ENCODE data around the gene MEI4.
"Not testable (repeated sequence)": the region's sequence is repeated elsewhere in the genome, so short reads cannot be mapped to it uniquely, and the experiment has no call there.

MEI4 gene

DNA sequence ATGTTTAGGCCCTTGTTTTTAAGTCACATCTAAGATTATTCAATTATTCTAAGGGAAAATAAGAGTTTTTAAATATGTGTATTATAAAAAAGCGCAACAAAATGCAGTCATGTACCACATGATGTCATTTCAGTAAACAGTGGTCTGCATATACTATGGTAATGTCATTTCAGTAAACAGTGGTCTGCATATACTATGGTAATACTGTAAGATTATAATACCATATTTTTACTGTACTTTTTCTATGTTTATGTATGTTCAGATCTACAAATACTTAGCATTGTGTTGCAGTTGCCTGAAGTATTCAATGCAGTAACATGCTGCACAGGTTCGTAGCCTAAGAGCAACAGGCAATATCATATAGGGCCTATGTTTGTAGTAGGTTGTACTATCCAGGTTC lies 21.4 kb downstream of the MEI4 start:
- DNase-seq (ENCODE audit: low spot score): no peak
- TF ChIP-seq, protein P1, sequence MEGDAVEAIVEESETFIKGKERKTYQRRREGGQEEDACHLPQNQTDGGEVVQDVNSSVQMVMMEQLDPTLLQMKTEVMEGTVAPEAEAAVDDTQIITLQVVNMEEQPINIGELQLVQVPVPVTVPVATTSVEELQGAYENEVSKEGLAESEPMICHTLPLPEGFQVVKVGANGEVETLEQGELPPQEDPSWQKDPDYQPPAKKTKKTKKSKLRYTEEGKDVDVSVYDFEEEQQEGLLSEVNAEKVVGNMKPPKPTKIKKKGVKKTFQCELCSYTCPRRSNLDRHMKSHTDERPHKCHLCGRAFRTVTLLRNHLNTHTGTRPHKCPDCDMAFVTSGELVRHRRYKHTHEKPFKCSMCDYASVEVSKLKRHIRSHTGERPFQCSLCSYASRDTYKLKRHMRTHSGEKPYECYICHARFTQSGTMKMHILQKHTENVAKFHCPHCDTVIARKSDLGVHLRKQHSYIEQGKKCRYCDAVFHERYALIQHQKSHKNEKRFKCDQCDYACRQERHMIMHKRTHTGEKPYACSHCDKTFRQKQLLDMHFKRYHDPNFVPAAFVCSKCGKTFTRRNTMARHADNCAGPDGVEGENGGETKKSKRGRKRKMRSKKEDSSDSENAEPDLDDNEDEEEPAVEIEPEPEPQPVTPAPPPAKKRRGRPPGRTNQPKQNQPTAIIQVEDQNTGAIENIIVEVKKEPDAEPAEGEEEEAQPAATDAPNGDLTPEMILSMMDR (IDR thresholded peaks at IDR 0.05; ENCODE audit: extremely low read depth, insufficient read depth, missing control alignments): no peak
- in situ Hi-C loops (cut with MboI; ENCODE audit: low pct_unique_long_range_greater_than_20kb, low sequenced_read_pairs, unreplicated experiment): no loop called here

DNA sequence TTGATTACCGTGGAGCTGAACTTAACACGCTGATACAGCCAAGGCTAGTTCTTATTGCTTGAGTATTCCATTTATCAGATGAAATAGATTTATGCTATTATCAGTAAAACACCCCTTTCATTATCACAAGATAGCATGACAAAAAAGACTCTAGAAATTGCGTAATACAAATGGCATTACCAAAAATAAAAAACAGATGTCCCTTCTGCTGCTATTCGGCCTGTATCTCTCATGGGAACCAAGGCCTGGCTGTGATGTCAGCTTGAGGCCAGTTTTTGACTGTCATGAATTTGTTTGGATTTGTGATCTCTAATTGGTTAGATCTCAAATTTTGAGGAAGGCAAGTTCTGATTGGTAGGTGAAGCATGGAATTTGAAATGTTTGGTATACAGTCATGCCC lies 25.2 kb downstream of the MEI4 start:
- in situ Hi-C loops (cut with MboI; ENCODE audit: low pct_unique_long_range_greater_than_20kb, low sequenced_read_pairs, unreplicated experiment): no loop called here

DNA sequence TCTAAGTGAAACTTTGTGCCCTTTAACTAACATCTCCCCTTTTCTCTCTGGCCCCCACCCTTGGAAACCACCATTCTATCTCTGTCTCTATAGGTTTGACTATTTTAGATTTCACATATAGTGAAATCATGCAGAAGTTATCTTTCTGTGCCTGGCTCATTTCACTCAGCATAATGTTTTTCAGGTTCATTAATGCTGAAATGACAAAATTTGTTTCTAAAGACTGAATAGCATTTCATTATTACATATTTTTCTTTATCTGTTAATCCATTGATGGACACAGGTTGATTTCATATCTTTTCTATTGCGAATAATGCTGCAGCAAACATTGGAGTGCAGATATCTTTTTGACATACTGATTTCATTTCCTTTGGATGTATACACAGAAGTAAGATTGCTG lies 30.7 kb downstream of the MEI4 start:
- in situ Hi-C loops (cut with MboI; ENCODE audit: low pct_unique_long_range_greater_than_20kb, low sequenced_read_pairs, unreplicated experiment): no loop called here
- TF ChIP-seq, protein P1 (IDR thresholded peaks at IDR 0.05; ENCODE audit: extremely low read depth, insufficient read depth, missing control alignments): no peak
- DNase-seq (ENCODE audit: low spot score): no peak

More for the DNA sequence above, 25.2 kb downstream of the MEI4 start:
- DNase-seq (ENCODE audit: low spot score): no peak
- TF ChIP-seq, protein P1 (IDR thresholded peaks at IDR 0.05; ENCODE audit: extremely low read depth, insufficient read depth, missing control alignments): no peak

DNA sequence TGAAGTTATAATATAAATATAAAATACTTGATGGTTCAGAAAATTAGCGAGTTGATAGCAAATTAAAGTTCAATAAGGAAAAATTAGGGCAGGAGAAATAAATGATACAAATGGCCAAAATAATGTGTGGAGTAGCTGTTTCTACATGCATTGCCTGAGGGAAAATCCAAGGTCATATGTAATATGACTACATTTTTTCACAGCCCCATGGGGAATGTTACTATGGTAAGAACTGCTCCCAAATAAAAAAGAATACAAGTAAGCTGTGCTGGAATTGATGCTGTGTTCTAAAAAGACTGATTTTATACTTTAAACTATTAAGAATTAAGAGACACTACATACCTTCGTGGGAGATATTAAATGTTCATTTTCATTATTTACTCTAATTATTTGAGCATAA lies 34.1 kb downstream of the MEI4 start:
- no peak for DNase-seq (ENCODE audit: low spot score)
- TF ChIP-seq, protein P1 (IDR thresholded peaks at IDR 0.05; ENCODE audit: extremely low read depth, insufficient read depth, missing control alignments): no peak
- in situ Hi-C loops (cut with MboI; ENCODE audit: low pct_unique_long_range_greater_than_20kb, low sequenced_read_pairs, unreplicated experiment): no loop called here

DNA sequence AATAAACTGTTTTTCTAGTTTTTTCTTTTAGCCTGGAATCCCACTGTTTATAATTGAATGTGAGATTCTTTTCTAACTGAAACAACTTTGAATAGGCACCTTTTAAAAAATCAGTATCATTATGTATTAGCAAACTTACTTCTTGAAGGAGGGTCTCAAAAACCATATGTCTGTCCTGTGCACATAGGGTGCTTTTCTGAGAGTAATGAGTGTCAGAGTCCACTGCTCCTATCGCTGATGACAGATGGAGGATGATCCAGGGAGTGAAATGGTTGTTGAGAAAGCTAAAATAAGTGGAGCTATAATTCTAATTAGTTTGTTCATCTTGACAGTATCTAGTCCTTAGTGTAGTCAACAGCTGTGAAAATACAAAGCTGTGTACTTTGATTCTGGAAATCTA lies 35.8 kb downstream of the MEI4 start:
- in situ Hi-C loops (cut with MboI; ENCODE audit: low pct_unique_long_range_greater_than_20kb, low sequenced_read_pairs, unreplicated experiment): no loop called here
- no peak for DNase-seq (ENCODE audit: low spot score)
- TF ChIP-seq, protein P1 (IDR thresholded peaks at IDR 0.05; ENCODE audit: extremely low read depth, insufficient read depth, missing control alignments): no peak

DNA sequence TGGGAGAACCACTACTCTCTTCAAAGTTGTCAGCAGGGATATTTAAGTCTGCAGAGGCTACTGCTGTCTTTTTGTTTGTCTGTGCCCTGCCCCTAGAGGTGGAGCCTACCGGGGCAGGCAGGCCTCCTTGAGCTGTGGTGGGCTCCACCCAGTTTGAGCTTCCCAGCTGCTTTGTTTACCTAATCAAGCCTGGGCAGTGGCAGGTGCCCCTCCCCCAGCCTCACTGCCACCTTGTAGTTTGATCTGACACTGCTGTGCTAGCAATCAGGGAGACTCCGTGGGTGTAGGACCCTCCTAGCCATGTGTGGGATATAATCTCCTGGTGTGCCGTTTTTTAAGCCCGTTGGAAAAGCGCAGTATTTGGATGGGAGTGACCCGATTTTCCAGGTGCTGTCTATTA lies 47.3 kb downstream of the MEI4 start:
- DNase-seq (ENCODE audit: low spot score); in situ Hi-C loops (cut with MboI; ENCODE audit: low pct_unique_long_range_greater_than_20kb, low sequenced_read_pairs, unreplicated experiment): not testable (repeated sequence)

DNA sequence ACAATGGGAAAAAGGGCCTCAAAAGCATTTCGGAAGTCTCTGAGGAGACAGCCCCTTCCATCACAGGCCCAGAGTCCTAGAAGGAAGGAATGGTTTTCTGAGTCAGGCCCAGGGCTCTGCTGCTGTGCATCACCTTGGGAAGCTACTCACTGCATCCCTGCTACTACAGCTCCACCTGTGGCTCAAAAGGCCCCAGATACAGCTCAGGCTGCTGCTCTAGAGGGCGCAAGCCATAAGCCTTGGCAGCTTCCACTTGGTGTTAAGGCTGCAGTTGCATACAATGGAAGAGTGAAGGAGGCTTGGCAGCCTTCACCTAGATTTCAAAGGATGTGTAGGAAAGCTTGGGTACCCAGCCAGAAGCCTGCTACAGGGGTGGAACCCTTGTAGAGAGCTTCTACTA lies 54.8 kb downstream of the MEI4 start:
- TF ChIP-seq, protein P1 (IDR thresholded peaks at IDR 0.05; ENCODE audit: extremely low read depth, insufficient read depth, missing control alignments): no peak
- DNase-seq (ENCODE audit: low spot score): no peak
- in situ Hi-C loops (cut with MboI; ENCODE audit: low pct_unique_long_range_greater_than_20kb, low sequenced_read_pairs, unreplicated experiment): no loop called here
